DMS114 treated with DMSO at 0.1 percent for 48 hours (cell line): ENCODE data around the gene MUC3A.

Source experiments
- DNase-seq: peaks from one replicate; lab custom pipeline; 2025; ENCODE audit not compliant: unreplicated experiment; lab: John Stamatoyannopoulos, UW

The MUC3A gene

GRCh38 chr7:100946766-100947365, 2.5 kb upstream of the MUC3A start:
- DNase-seq, result no peak

GRCh38 chr7:100947792-100948191, 1.5 kb upstream of the MUC3A start:
- DNase-seq, result no peak

GRCh38 chr7:100949933-100950443, 654 bp downstream of the MUC3A start:
- no peak for DNase-seq

GRCh38 chr7:100951172-100951571, 1.8 kb downstream of the MUC3A start:
- no peak for DNase-seq

GRCh38 chr7:100951888-100952560, 2.7 kb downstream of the MUC3A start:
- DNase-seq, result no peak

GRCh38 chr7:100952641-100953040, 3.3 kb downstream of the MUC3A start:
- DNase-seq, result no peak

GRCh38 chr7:100957832-100958421, 8.6 kb downstream of the MUC3A start:
- DNase-seq, result no peak

- DNase-seq, result no peak
Observed at GRCh38 chr7:100959894-100960293, 10.6 kb downstream of the MUC3A start.

- DNase-seq, result no peak
Observed at GRCh38 chr7:100962537-100962936, 13.2 kb downstream of the MUC3A start.

- no peak for DNase-seq
Observed at GRCh38 chr7:100963386-100963785, 14.1 kb downstream of the MUC3A start.

GRCh38 chr7:100963874-100964273, 14.5 kb downstream of the MUC3A start:
- no peak for DNase-seq

- no peak for DNase-seq
Observed at GRCh38 chr7:100964630-100965029, 15.3 kb downstream of the MUC3A start.

- DNase-seq, result no peak
Observed at GRCh38 chr7:100965045-100965722, 15.8 kb downstream of the MUC3A start.

- DNase-seq, result no peak
Observed at GRCh38 chr7:100965723-100966541, 16.6 kb downstream of the MUC3A start.

- DNase-seq, result no peak
Observed at GRCh38 chr7:100966542-100967291, 17.4 kb downstream of the MUC3A start.

GRCh38 chr7:100967292-100967863, 18.0 kb downstream of the MUC3A start:
- DNase-seq, result no peak

GRCh38 chr7:100968031-100968430, 18.7 kb downstream of the MUC3A start:
- DNase-seq, result no peak

GRCh38 chr7:100968650-100969049, 19.3 kb downstream of the MUC3A start:
- no peak for DNase-seq

- no peak for DNase-seq
Observed at GRCh38 chr7:100969066-100969615, 19.8 kb downstream of the MUC3A start, which contains the start of gene MUC12. Gene MUC12, plus strand, starts transcription at chr7:100969565. Its CDS starts 58 bp downstream, at chr7:100969623.
